HG03342 (cell line): Measurements from ENCODE around the gene HK3.

Experiments
- ATAC-seq: cut with Tn5 transposase; IDR thresholded peaks from one replicate; pipeline ENCODE4 v1.9.1; 2021; ENCODE audit warnings: mild to moderate bottlenecking, moderate library complexity; ENCODE audit not compliant: unreplicated experiment

The HK3 gene, protein sequence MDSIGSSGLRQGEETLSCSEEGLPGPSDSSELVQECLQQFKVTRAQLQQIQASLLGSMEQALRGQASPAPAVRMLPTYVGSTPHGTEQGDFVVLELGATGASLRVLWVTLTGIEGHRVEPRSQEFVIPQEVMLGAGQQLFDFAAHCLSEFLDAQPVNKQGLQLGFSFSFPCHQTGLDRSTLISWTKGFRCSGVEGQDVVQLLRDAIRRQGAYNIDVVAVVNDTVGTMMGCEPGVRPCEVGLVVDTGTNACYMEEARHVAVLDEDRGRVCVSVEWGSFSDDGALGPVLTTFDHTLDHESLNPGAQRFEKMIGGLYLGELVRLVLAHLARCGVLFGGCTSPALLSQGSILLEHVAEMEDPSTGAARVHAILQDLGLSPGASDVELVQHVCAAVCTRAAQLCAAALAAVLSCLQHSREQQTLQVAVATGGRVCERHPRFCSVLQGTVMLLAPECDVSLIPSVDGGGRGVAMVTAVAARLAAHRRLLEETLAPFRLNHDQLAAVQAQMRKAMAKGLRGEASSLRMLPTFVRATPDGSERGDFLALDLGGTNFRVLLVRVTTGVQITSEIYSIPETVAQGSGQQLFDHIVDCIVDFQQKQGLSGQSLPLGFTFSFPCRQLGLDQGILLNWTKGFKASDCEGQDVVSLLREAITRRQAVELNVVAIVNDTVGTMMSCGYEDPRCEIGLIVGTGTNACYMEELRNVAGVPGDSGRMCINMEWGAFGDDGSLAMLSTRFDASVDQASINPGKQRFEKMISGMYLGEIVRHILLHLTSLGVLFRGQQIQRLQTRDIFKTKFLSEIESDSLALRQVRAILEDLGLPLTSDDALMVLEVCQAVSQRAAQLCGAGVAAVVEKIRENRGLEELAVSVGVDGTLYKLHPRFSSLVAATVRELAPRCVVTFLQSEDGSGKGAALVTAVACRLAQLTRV

GRCh38 chr5:176899296-176899891 is at the start of gene HK3:
Gene HK3 (minus strand): TSS chr5:176899346. CDS start chr5:176896159, 3,187 bp downstream.
- ATAC-seq: no peak

GRCh38 chr5:176948458-176948857 is 49.3 kb upstream of the HK3 start:
- no peak for ATAC-seq

- no peak for ATAC-seq
Observed at GRCh38 chr5:176947847-176948246, 48.7 kb upstream of the HK3 start.

DNA sequence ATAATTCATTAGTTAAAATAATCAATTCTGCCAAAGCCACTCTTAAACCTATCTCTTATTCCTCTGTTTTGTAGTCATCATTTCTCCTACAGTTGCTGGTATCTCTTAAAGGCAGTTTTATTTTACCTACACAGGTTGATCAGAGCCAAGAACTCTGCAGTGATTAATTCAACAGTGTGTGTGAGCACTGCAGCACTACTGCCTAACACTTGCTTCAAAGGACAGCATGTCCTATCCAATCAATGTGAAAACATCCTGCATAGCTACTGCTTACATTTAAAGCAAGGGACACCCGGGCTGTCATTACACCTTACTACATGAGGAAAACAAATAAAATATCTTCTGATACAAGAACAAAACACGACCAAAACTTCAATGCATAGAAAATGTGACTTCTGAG is 45.1 kb upstream of the HK3 start:
- no peak for ATAC-seq

- no peak for ATAC-seq
Observed at GRCh38 chr5:176943816-176944215, 44.7 kb upstream of the HK3 start.

GRCh38 chr5:176941951-176942350 is 42.8 kb upstream of the HK3 start:
- ATAC-seq: no peak

DNA sequence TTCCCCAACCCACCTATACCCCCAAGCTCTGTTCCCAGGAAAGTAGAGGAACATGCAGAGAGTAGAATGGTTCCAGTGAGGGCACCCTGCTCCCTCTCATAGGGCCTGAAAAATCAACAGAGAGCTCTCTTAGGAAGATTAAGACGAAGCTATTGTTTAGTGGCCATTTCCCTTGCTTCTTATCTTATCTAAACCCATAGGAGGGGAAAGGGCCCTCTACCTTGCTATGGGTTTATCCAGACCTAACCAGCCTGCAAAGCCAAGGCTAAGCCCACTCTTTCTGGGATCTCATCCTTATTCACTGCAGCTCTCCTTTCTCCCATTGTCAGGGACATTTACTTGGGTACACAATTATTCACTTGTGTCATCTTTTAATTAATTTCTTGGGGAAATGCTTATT is 39.3 kb upstream of the HK3 start:
- no peak for ATAC-seq

GRCh38 chr5:176935017-176935416 is 35.9 kb upstream of the HK3 start:
- ATAC-seq: no peak

DNA sequence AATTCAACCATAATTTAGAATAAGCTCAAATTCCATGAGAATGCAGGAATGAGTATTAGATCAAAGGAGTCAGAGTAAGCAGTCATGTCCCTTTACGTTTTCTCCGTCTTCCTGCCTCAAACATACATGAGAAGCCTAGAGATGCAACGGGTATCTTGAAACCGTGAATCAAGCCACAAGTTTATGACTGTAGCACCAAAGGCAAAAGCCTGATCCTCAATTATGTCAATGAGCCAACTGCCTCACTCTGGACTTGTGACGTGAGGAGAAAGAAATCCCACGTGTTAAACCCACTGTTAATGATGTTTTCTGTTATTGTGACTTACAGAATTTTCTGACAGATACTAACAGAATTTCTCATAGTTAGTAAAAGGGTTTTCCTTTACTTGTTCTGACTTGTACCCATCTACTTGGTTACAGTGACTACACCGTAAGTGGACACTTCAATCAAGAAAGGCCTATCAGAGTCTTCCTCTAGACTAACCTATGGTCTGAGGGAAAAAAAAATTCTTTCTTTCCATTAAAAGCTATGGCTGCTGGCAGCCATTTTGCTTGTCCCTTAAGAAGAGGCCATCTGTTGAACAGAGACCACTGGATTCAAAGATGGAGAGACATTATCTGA is 35.3 kb upstream of the HK3 start:
- ATAC-seq: no peak

DNA sequence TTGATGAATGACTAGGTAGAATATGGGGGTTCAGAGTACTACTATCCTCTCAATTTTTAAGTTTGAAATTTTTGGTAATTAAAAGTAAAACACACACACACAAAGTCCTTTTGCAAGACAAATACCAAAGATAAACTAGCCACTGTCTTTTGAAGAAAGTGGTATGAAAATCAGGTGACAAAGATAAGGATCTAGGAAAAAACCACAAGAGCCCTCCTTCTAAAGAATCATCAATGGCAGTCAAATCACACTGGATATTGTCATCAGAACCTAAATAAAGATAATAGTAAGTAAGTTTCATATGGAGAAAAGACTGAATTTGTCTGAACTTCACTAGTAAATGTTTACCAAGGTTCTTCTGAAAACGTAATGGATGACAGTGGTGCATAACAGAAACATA is 30.5 kb upstream of the HK3 start:
- ATAC-seq: no peak

DNA sequence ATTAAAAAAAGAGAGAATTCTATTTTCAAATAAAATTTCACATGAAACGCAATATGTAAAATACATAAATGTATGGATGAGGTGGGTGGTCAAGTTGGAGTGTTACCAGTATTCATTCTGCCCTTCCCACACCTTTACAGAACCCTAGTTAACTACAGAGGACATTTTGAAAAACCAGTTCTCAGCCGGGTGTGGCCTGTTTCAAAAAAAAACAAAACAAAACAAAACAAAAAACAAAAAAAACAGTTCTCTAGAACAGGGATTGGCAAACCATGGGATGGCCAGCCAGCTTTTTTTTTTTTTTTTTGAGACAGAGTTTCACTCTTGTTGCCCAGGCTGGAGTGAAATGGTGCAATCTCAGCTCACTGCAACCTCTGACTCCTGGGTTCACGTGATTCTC is 28.4 kb upstream of the HK3 start:
- ATAC-seq: no peak

DNA sequence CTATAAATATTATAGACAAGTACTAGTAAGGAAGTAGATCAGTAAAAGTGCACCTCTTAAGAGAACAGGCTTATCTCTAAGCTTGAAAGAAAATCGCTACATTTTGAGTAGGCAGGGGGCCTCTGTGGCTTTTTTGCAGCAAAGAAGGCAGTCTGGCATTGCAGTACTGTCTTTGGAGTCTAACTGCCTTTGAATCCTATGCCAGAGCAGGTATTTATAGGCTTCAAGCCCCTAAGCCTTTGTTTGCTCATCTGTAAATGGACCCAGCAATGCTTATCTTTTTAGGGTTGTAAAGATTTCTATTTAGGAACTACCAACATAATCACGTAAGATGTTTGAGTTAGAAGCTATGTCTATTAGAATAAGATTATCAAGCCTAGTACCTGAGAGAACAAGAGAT is 23.7 kb upstream of the HK3 start:
- no peak for ATAC-seq

GRCh38 chr5:176921714-176922113 is 22.6 kb upstream of the HK3 start:
- no peak for ATAC-seq

- no peak for ATAC-seq
Observed at GRCh38 chr5:176918613-176919012, 19.5 kb upstream of the HK3 start.

DNA sequence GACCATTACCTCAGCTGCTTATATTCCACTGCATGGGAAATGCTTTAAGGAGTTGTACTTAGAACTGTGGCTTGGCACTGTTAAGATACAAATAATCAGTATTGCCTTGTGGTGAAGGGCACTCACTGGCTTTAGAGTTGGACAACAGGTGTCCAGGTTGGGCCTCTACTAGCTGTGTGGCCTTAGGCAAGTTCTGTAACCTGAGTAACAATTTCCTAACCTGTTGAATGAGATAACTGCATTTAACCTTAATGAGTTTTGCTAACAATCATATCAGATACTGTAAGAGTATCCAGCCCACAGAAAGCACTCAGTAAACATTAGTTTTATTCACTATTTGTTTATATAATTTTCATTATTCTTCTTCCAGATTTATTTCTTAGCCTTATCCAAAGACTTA is 17.2 kb upstream of the HK3 start:
- no peak for ATAC-seq

- no peak for ATAC-seq
Observed at GRCh38 chr5:176915906-176916305, 16.8 kb upstream of the HK3 start.

GRCh38 chr5:176912115-176912514 is 13.0 kb upstream of the HK3 start:
- ATAC-seq: no peak

GRCh38 chr5:176908675-176909368 is 9.7 kb upstream of the HK3 start:
- ATAC-seq: no peak

GRCh38 chr5:176906796-176907195 is 7.7 kb upstream of the HK3 start:
- no peak for ATAC-seq

- ATAC-seq: no peak
Observed at GRCh38 chr5:176906126-176906525, 7.0 kb upstream of the HK3 start.

- ATAC-seq: no peak
Observed at GRCh38 chr5:176904276-176904675, 5.1 kb upstream of the HK3 start.
